Heart left ventricle (tissue), 16 donors: ENCODE data around the gene SLC7A11. TPM values are rescaled to one million over a fixed set of nuclear protein-coding genes. Genes with fewer than 3 reads are reported as not detected.

ENCODE experiments used
- ATAC-seq, 4 donors: fragments of 200-7000 bp; cut with Tn5 transposase; one replicate each; pipeline ENCODE4 v1.9.1; 2020 to 2022; ENCODE audit warnings: moderate library complexity in 4 of 4, mild to moderate bottlenecking in 3 of 4, moderate number of reproducible peaks in 1 of 4
- DNase-seq, 5 donors: peaks; one replicate each; pipeline ENCODE4 v3.0.0-alpha.2; 2020
- H3K27ac ChIP-seq, 12 donors: fragments of 200-600 bp; sonication (generic) in 4 of 12; one replicate each; pipeline versions ENCODE4 v1.5.0 to v1.8.0; 2016 to 2022; ENCODE audit warnings: mild to moderate bottlenecking in 2 of 12
- H3K27me3 ChIP-seq, 9 donors: fragments of 200-600 bp; sonication (generic) in 2 of 9; one replicate each; pipeline versions ENCODE4 v1.5.1 to v1.8.0; 2016 to 2022; ENCODE audit warnings: mild to moderate bottlenecking in 3 of 9
- H3K36me3 ChIP-seq, 9 donors: fragments of 200-600 bp; sonication (generic) in 2 of 9; one replicate each; pipeline versions ENCODE4 v1.5.0 to v1.8.0; 2018 to 2022; ENCODE audit warnings: mild to moderate bottlenecking in 2 of 9
- H3K4me1 ChIP-seq, 12 donors: fragments of 200-600 bp; sonication (generic) in 4 of 12; one replicate each; pipeline versions ENCODE4 v1.5.0 to v1.8.0; 2016 to 2022; ENCODE audit warnings: mild to moderate bottlenecking in 3 of 12
- H3K4me3 ChIP-seq, 12 donors: fragments of 200-600 bp; sonication (generic) in 4 of 12; one replicate each; pipeline versions ENCODE4 v1.5.0 to v1.8.0; 2017 to 2022; ENCODE audit warnings: mild to moderate bottlenecking in 9 of 12, moderate library complexity in 4 of 12
- H3K9me3 ChIP-seq, 12 donors: fragments of 200-600 bp; sonication (generic) in 4 of 12; one replicate each; pipeline versions ENCODE4 v1.5.0 to v1.8.0; 2016 to 2022; ENCODE audit warnings: mild to moderate bottlenecking in 1 of 12
- POLR2A ChIP-seq, 2 donors: fragments of 450-650 bp; IDR thresholded peaks; one replicate each; pipeline ENCODE4 v1.6.1; 2017; ENCODE audit warnings: antibody characterized with exemption in 2 of 2, mild to moderate bottlenecking in 2 of 2, moderate library complexity in 2 of 2
- WGBS, 4 donors: extraction: QIAGEN DNeasy Blood & Tissue Kit in 2 of 4; methylation state at CpG; one replicate each; pipeline versions ENCODE4 v1.1.5 to v1.1.7; 2013 to 2018; 5-methylcytosine and 5-hydroxymethylcytosine counted together
- intact Hi-C, 10 donors: fragments of 100-400 bp; cut with DNase I; formaldehyde crosslinking; loops; one replicate each; pipeline versions ENCODE4 v1.11.1 to v1.14.2; 2022
- polyA plus RNA-seq, 2 donors: library from polyadenylated mRNA; stranded (reverse); fragments of 200-250 nt; gene quantifications; one replicate each; pipeline ENCODE4 v1.2.3, GENCODE V29; 2013
- total RNA-seq, 9 donors: library from RNA; depleted of rRNA in 2 of 9; stranded (reverse); fragments of >200 nt in 2 of 9; fragmentation: NEBNext Ultra II Directional in 3 of 9; extraction: Animal tissue kit (Norgen Biotek cat#: 25700) in 3 of 9; gene quantifications; one replicate each; pipeline versions ENCODE4 v1.1.0 to v1.2.4, GENCODE V29; 2016 to 2023
- TF ChIP-seq, protein P1 (sequence below), 12 donors: fragments of 200-600 bp; sonication (generic) in 4 of 12; IDR thresholded peaks; one replicate each; pipeline versions ENCODE4 v1.5.0 to v1.8.0; 2018 to 2022; ENCODE audit warnings: antibody characterized with exemption in 12 of 12, mild to moderate bottlenecking in 5 of 12
- donor health status: ischemic (EF 13 %, LVEDD 7.1; RV severe dilation, severe dysfunction).
- donor health status: healthy with polysubstance abuse.
- donor health status: DM: no; HTN: yes; CAD: no.
- donor health status: DM: no; HTN: no; CAD: no.
- donor health status: ischemic (EF 25% LVEDD 6.9; RV normal size, moderate dysfunction).
- donor health status: ischemic (EF 25% LVEDD 5.7; RV mildly dilated, moderate dysfunction).
- donor health status: healthy.
- donor health status: DM: yes; HTN: yes; CAD: no.
- donor health status: ischemic (EF 35%, LVEDD 5.7; RV mildly dilated, moderate dysfunction).
- donor health status: nonischemic (EF 11% LVEDD 7.7; RV severe dilation, severe dysfunction).
- donor health status: DM: yes; HTN: yes; CAD: no.
- donor health status: PGD.
- donor health status: ischemic (EF 29% LVEDD 5.4; RV normal size, mild dysfunction).
- donor health status: nonischemic (EF 23%, LVEDD 6.1; RV moderate dilation, normal function).

SLC7A11 gene
- total and polyA plus RNA-seq, 11 donors = 0.04 to 1.0 (median 0.11) TPM; not detected in 1

DNA sequence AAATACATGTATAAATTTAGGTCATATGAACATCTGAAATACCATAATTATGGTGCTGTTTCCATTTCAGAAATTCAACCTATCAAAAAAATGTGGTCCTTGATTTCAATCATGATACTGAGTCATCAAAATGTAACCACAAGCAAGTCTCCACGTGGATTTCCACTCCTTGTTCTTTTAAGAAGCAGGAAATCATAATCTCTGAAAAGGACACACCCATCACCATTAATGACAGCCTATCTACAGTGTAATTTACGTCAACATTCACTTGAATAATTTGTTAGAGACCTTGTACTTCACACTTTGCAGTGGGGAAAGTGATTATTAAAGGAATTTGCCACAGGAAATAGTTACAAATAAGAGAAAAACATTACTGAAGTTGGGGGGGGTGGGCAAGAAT is 17.7 kb upstream of the SLC7A11 start:
- TF ChIP-seq, protein P1, sequence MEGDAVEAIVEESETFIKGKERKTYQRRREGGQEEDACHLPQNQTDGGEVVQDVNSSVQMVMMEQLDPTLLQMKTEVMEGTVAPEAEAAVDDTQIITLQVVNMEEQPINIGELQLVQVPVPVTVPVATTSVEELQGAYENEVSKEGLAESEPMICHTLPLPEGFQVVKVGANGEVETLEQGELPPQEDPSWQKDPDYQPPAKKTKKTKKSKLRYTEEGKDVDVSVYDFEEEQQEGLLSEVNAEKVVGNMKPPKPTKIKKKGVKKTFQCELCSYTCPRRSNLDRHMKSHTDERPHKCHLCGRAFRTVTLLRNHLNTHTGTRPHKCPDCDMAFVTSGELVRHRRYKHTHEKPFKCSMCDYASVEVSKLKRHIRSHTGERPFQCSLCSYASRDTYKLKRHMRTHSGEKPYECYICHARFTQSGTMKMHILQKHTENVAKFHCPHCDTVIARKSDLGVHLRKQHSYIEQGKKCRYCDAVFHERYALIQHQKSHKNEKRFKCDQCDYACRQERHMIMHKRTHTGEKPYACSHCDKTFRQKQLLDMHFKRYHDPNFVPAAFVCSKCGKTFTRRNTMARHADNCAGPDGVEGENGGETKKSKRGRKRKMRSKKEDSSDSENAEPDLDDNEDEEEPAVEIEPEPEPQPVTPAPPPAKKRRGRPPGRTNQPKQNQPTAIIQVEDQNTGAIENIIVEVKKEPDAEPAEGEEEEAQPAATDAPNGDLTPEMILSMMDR (IDR thresholded peaks at IDR 0.05) = no peak
- no peak for TF ChIP-seq POLR2A (IDR thresholded peaks at IDR 0.05)
- WGBS, 4 donors = 47 to 52% (median 49%) methylated on average over 2 of the region's 2 CpGs
- no peak for DNase-seq

GRCh38 chr4:138259271-138259670 is 17.1 kb upstream of the SLC7A11 start:
- DNase-seq = no peak
- H3K4me3 ChIP-seq = no peak overlapping the region
- no peaks in the 10 kb centered on the region for H3K27me3 ChIP-seq
- WGBS, 4 donors = 67 to 82% (median 77%) methylated on average over 4 of the region's 4 CpGs
- H3K36me3 ChIP-seq = no peaks in the 10 kb centered on the region
- no peak for TF ChIP-seq POLR2A (IDR thresholded peaks at IDR 0.05)
- TF ChIP-seq, protein P1 (IDR thresholded peaks at IDR 0.05) = no peak
- no peak for ATAC-seq
- no peak overlapping the region for H3K27ac ChIP-seq
- intact Hi-C loops = no loop called here
- H3K4me1 ChIP-seq = no peaks in the 10 kb centered on the region
- H3K9me3 ChIP-seq = no peaks in the 10 kb centered on the region

More for the DNA sequence above, 17.7 kb upstream of the SLC7A11 start:
- Histone ChIP-seq H3K36me3 (no peaks in the 10 kb centered on the region), H3K4me1 (no peaks in the 10 kb centered on the region), H3K27ac (no peak overlapping the region), H3K9me3 (no peaks in the 10 kb centered on the region), H3K27me3 (no peaks in the 10 kb centered on the region), H3K4me3 (no peak overlapping the region)
- intact Hi-C loops = no loop called here
- no peak for ATAC-seq

GRCh38 chr4:138256608-138257007 is 14.5 kb upstream of the SLC7A11 start:
- H3K27me3 ChIP-seq = no peaks in the 10 kb centered on the region
- intact Hi-C loops = no loop called here
- WGBS, 4 donors = 91 to 98% (median 96%) methylated on average over 4 to 5 of the region's 5 CpGs
- no peaks in the 10 kb centered on the region for H3K4me1 ChIP-seq
- H3K4me3 ChIP-seq = no peak overlapping the region
- no peaks in the 10 kb centered on the region for H3K36me3 ChIP-seq
- no peak overlapping the region for H3K27ac ChIP-seq
- ATAC-seq (no peak), DNase-seq (no peak)
- H3K9me3 ChIP-seq = no peaks in the 10 kb centered on the region
- TF ChIP-seq POLR2A (IDR thresholded peaks at IDR 0.05) = no peak
- TF ChIP-seq, protein P1 (IDR thresholded peaks at IDR 0.05) = no peak

DNA sequence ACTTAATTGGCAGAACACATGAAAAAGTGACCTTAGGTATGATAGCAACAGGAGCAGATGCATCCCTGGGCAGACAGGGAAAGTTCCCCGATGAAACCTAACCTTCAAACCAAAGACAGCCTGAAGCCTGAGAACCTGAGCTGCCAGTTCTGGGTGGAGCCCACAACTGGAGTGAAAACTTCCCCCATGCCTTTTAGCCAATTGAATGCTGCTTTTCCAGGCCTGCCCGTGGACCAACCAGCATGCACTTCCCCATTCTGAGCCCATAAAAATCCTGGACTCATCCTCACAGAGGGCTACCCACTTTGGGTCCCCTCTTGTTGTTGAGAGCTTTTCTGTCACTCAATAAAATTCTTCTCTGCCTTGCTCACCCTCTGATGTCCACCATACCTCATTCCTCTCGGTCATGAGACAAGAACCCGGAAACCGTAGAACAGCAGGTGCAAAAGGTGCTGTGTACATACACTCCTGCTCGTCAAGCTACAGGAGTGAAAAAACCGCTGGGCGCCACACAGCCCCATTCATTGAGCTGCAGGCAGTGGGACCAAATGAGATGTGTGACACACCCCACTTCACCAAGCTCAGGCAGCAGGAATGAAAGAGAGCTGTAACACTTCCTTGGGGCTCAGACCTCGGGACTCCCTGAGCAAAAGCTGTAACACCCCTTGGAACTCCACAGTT is 13.9 kb upstream of the SLC7A11 start:
- intact Hi-C loops = no loop called here
- DNase-seq = no peak
- ATAC-seq = no peak
- no peaks in the 10 kb centered on the region for H3K4me1 ChIP-seq
- H3K27me3 ChIP-seq = no peaks in the 10 kb centered on the region
- H3K36me3 ChIP-seq = no peaks in the 10 kb centered on the region
- no peak for TF ChIP-seq POLR2A (IDR thresholded peaks at IDR 0.05)
- TF ChIP-seq, protein P1 (IDR thresholded peaks at IDR 0.05) = no peak
- H3K9me3 ChIP-seq = no peaks in the 10 kb centered on the region
- no peak overlapping the region for H3K27ac ChIP-seq
- no peak overlapping the region for H3K4me3 ChIP-seq
- WGBS, 4 donors = 94 to 98% (median 96%) methylated on average over 8 to 9 of the region's 9 CpGs
